Motor neuron (in vitro differentiated cells): Measurements from ENCODE around the gene MVK. TPM values are rescaled to one million over a fixed set of nuclear protein-coding genes. Genes with fewer than 3 reads are reported as not detected.

Source experiments
- ATAC-seq, 8 experiments: fragments of 200-7000 bp; cut with Tn5 transposase; replicated peaks in 6 of 8; 2 replicates each; pipeline ENCODE4 v1.8.0; 2021; ENCODE audit warnings: mild to moderate bottlenecking in 8 of 8, moderate library complexity in 8 of 8
- H3K27ac ChIP-seq, 2 donors: fragments of 250-450 bp; sonication (Bioruptor Pico); 2 replicates each; pipeline ENCODE4 v1.9.0; 2021; ENCODE audit warnings: antibody characterized with exemption in 2 of 2, mild to moderate bottlenecking in 2 of 2, moderate library complexity in 1 of 2
- H3K4me1 ChIP-seq, 2 donors: fragments of 250-450 bp; sonication (Bioruptor Pico); replicated peaks in 1 of 2; 2 replicates each; pipeline ENCODE4 v1.6.1; 2021; ENCODE audit warnings: antibody characterized with exemption in 2 of 2, mild to moderate bottlenecking in 2 of 2, moderate library complexity in 1 of 2
- H3K4me3 ChIP-seq, 5 donors: fragments of 250-450 bp; sonication (Bioruptor Pico); 2 replicates each; pipeline ENCODE4 v1.9.0; 2021; ENCODE audit warnings: antibody characterized with exemption in 5 of 5, mild to moderate bottlenecking in 5 of 5, moderate library complexity in 4 of 5
- WGBS, 10 experiments: fragments of 450-650 bp; shearing (Covaris generic); methylation state at CpG; one replicate each; pipeline ENCODE4 v1.0.0; 2022; 5-methylcytosine and 5-hydroxymethylcytosine counted together
- in situ Hi-C, 9 experiments: fragments of 400-800 bp; cut with MboI; loops; one replicate each; pipeline ENCODE4 v1.15.0; 2021; ENCODE audit warnings: low sequenced_read_pairs in 9 of 9, low pct_unique_long_range_greater_than_20kb in 2 of 9; ENCODE audit not compliant: unreplicated experiment in 9 of 9
- total RNA-seq, 8 experiments: library from RNA; unstranded; fragments of 300-600 nt; gene quantifications; 2 replicates each; pipeline versions ENCODE4 v1.2.3 to v1.2.4, GENCODE V29; 2022

MVK gene
- total RNA-seq, 8 experiments from 2014 or later: 8.6 to 27.8 (median 20.8) TPM

- 0 to 83% (median 65%) methylated on average over 1 to 8 of the region's 10 CpGs; no CpG with 5 or more reads in 3 of the 10 experiments for WGBS, 10 experiments
- ATAC-seq: peak in 5 of 8 experiments; percentile 8 to 30 (median 22)
- peaks cover 36 to 44% of the 10 kb centered on the region in 2 donors for H3K4me1 ChIP-seq
- in situ Hi-C loops: loop anchor here in 1 of 9 experiments (25.0 kb wide), 1 partner anchor 95 kb away; the partner anchor contains the start of gene FAM222A
- H3K4me3 ChIP-seq: no peak overlapping the region
- peak overlapping the region in 1 of 2 donors; percentile 57 for H3K27ac ChIP-seq
Observed at GRCh38 chr12:109617491-109617890, 43.9 kb downstream of the MVK start.

- peak in 4 of 8 experiments; percentile 4 to 18 (median 8) for ATAC-seq
- peaks cover 40 to 44% of the 10 kb centered on the region in 2 donors for H3K4me1 ChIP-seq
- peak overlapping the region in 1 of 2 donors; percentile 57 for H3K27ac ChIP-seq
Observed at GRCh38 chr12:109618082-109618481, 44.5 kb downstream of the MVK start.

GRCh38 chr12:109619002-109619604 is 45.5 kb downstream of the MVK start:
- ATAC-seq: peak in 3 of 8 experiments; percentile 2 to 53 (median 27)
- H3K4me1 ChIP-seq: peaks cover 34 to 36% of the 10 kb centered on the region in 2 donors
- 66 to 100% (median 93%) methylated on average over 2 to 7 of the region's 8 CpGs; no CpG with 5 or more reads in 3 of the 10 experiments for WGBS, 10 experiments
- no peak overlapping the region for H3K4me3 ChIP-seq
- no peak overlapping the region for H3K27ac ChIP-seq
- in situ Hi-C loops: loop anchor here in 1 of 9 experiments (25.0 kb wide), 1 partner anchor 93 kb away; the partner anchor contains the start of gene FAM222A

More at GRCh38 chr12:109618082-109618481, 44.5 kb downstream of the MVK start:
- in situ Hi-C loops: loop anchor here in 1 of 9 experiments (25.0 kb wide), 1 partner anchor 94 kb away; the partner anchor contains the start of gene FAM222A
- no peak overlapping the region for H3K4me3 ChIP-seq
- WGBS, 10 experiments: 17 to 74% (median 32%) methylated on average over 1 to 3 of the region's 5 CpGs; no CpG with 5 or more reads in 3 of the 10 experiments

GRCh38 chr12:109621211-109621694 is 47.7 kb downstream of the MVK start:
- Histone ChIP-seq H3K4me1 (peaks cover 43 to 50% of the 10 kb centered on the region in 2 donors), H3K4me3 (no peak overlapping the region), H3K27ac (no peak overlapping the region)
- in situ Hi-C loops: loop anchor here in 1 of 9 experiments (25.0 kb wide), 1 partner anchor 91 kb away; the partner anchor contains the start of gene FAM222A
- 0 to 78% (median 0%) methylated on average over 1 of the region's 1 CpG; no CpG with 5 or more reads in 4 of the 10 experiments for WGBS, 10 experiments
- ATAC-seq: peak in 3 of 8 experiments; percentile 56 to 67 (median 58)

GRCh38 chr12:109621901-109622364 is 48.3 kb downstream of the MVK start:
- Histone ChIP-seq H3K4me3 (no peak overlapping the region), H3K27ac (peak overlapping the region in 1 of 2 donors; percentile 42), H3K4me1 (peaks cover 43 to 50% of the 10 kb centered on the region in 2 donors)
- peak in 6 of 8 experiments; percentile 2 to 74 (median 60) for ATAC-seq
- 0 to 21% (median 10%) methylated on average over 1 to 12 of the region's 22 CpGs; no CpG with 5 or more reads in 3 of the 10 experiments for WGBS, 10 experiments
- in situ Hi-C loops: loop anchor here in 1 of 9 experiments (25.0 kb wide), 1 partner anchor 90 kb away; the partner anchor contains the start of gene FAM222A

GRCh38 chr12:109624467-109624866 is 50.9 kb downstream of the MVK start:
- no peak overlapping the region for H3K27ac ChIP-seq
- H3K4me1 ChIP-seq: peaks cover 27 to 33% of the 10 kb centered on the region in 2 donors
- ATAC-seq: no peak
- 60 to 90% (median 73%) methylated on average over 1 to 2 of the region's 8 CpGs; no CpG with 5 or more reads in 7 of the 10 experiments for WGBS, 10 experiments
- H3K4me3 ChIP-seq: no peak overlapping the region
- in situ Hi-C loops: loop anchor here in 1 of 9 experiments (25.0 kb wide), 1 partner anchor 88 kb away; the partner anchor contains the start of gene FAM222A

- Histone ChIP-seq H3K4me3 (no peak overlapping the region), H3K27ac (peak overlapping the region in 1 of 2 donors; percentile 64), H3K4me1 (peaks cover 27 to 33% of the 10 kb centered on the region in 2 donors)
- in situ Hi-C loops: no loop called here
- WGBS, 10 experiments: 0 to 75% (median 40%) methylated on average over 1 to 3 of the region's 6 CpGs; no CpG with 5 or more reads in 5 of the 10 experiments
- peak; percentile 31 to 94 (median 82) for ATAC-seq
Observed at GRCh38 chr12:109625131-109625559, 51.6 kb downstream of the MVK start.

- 0 to 100% (median 74%) methylated on average over 1 to 4 of the region's 12 CpGs; no CpG with 5 or more reads in 1 of the 10 experiments for WGBS, 10 experiments
- Histone ChIP-seq H3K4me1 (peaks cover 28 to 33% of the 10 kb centered on the region in 2 donors), H3K4me3 (no peak overlapping the region), H3K27ac (peak overlapping the region in 1 of 2 donors; percentile 64)
- no peak for ATAC-seq
- in situ Hi-C loops: no loop called here
Observed at GRCh38 chr12:109625749-109626377, 52.3 kb downstream of the MVK start.

- Histone ChIP-seq H3K4me3 (no peak overlapping the region), H3K27ac (no peak overlapping the region), H3K4me1 (peaks cover 28 to 38% of the 10 kb centered on the region in 2 donors)
- in situ Hi-C loops: no loop called here
- WGBS, 10 experiments: 60 to 100% (median 80%) methylated on average over 1 to 5 of the region's 7 CpGs; no CpG with 5 or more reads in 5 of the 10 experiments
- ATAC-seq: no peak
Observed at GRCh38 chr12:109626378-109627115, 53.0 kb downstream of the MVK start.

- Histone ChIP-seq H3K4me1 (peaks cover 24 to 38% of the 10 kb centered on the region in 2 donors), H3K27ac (no peak overlapping the region), H3K4me3 (no peak overlapping the region)
- WGBS, 10 experiments: 0 to 100% (median 79%) methylated on average over 2 to 4 of the region's 7 CpGs; no CpG with 5 or more reads in 4 of the 10 experiments
- ATAC-seq: no peak
- in situ Hi-C loops: no loop called here
Observed at GRCh38 chr12:109627633-109628032, 54.0 kb downstream of the MVK start.

- WGBS, 10 experiments: 16 to 100% (median 83%) methylated on average over 1 to 5 of the region's 5 CpGs
- in situ Hi-C loops: no loop called here
- no peak overlapping the region for H3K27ac ChIP-seq
- no peak overlapping the region for H3K4me3 ChIP-seq
- ATAC-seq: no peak
- peaks cover 16 to 28% of the 10 kb centered on the region in 2 donors for H3K4me1 ChIP-seq
Observed at GRCh38 chr12:109630107-109630506, 56.5 kb downstream of the MVK start.

- H3K4me3 ChIP-seq: no peak overlapping the region
- ATAC-seq: peak in 1 of 8 experiments; percentile 19
- 0 to 80% (median 48%) methylated on average over 1 to 8 of the region's 13 CpGs; no CpG with 5 or more reads in 5 of the 10 experiments for WGBS, 10 experiments
- peaks cover 11 to 23% of the 10 kb centered on the region in 2 donors for H3K4me1 ChIP-seq
- H3K27ac ChIP-seq: peak overlapping the region in 1 of 2 donors; percentile 59
- in situ Hi-C loops: no loop called here
Observed at GRCh38 chr12:109630815-109631214, 57.2 kb downstream of the MVK start.
